Measurements from ENCODE around the gene TMEM79. TPM values are rescaled to one million over a fixed set of nuclear protein-coding genes. Genes with fewer than 3 reads are reported as not detected.

The TMEM79 gene
- total RNA-seq, 2 experiments from 2014 or later = 6.2 to 6.8 TPM

GRCh38 chr1:156337888-156338179, 53.7 kb downstream of the TMEM79 start:
- CTCF ChIA-PET (ENCODE audit: unreplicated experiment) = no interaction called here
- POLR2A ChIA-PET = interaction anchor here (0.9 to 1.0 kb wide), 2 partner anchors 187 to 255 kb away, joined by 3 read pairs; no protein-coding TSS in a partner anchor
- no peak for DNase-seq (ENCODE audit: low spot score)

GRCh38 chr1:156338180-156338976, 54.3 kb downstream of the TMEM79 start, which contains the start of the genes CCT3 and TSACC:
TSS of gene CCT3 (minus strand) at chr1:156338292. CDS start at chr1:156338184, 108 bp downstream.
TSS of gene TSACC (plus strand) at chr1:156338526. CDS start at chr1:156339758, 1,232 bp downstream.
- BruUV-seq (replicated peaks) = no TSS peak
- ChIA-PET CTCF (ENCODE audit: unreplicated experiment) (interaction anchor here (0.7 kb wide), 1 partner anchor 106 kb away, joined by 3 read pairs; no protein-coding TSS in a partner anchor), POLR2A (interaction anchor here (0.7 to 1.0 kb wide), 3 partner anchors 188 to 836 kb away, joined by 3 read pairs; no protein-coding TSS in a partner anchor)
- Histone ChIP-seq H3K4me3 (ENCODE audit: low read depth, low read length, poor library complexity, severe bottlenecking) (peak within 1 kb of the TSS; percentile 98), H3K36me3 (ENCODE audit: insufficient read depth, low read length) (peaks cover 45% of the 10 kb centered on the region), H3K27ac (ENCODE audit: low read depth, low read length, poor library complexity, severe bottlenecking) (peak within 1 kb of the TSS; percentile 83), H3K4me2 (ENCODE audit: low read length) (peak within 1 kb of the TSS; percentile 92), H2AFZ (ENCODE audit: low read length) (peak within 1 kb of the TSS; percentile 62), H4K20me1 (ENCODE audit: insufficient read depth, low read length) (peaks cover 23% of the 10 kb centered on the region), H3K9me3 (ENCODE audit: low read length) (no peaks in the 10 kb centered on the region), H3K79me2 (ENCODE audit: insufficient read depth, low read depth, low read length) (peaks cover 48% of the 10 kb centered on the region), H3K9me2 (ENCODE audit: insufficient read depth, low read length) (no peaks in the 10 kb centered on the region), H3K4me1 (ENCODE audit: insufficient read depth, low read length, poor library complexity, severe bottlenecking) (peaks cover 26% of the 10 kb centered on the region)
- DNase-seq (ENCODE audit: low spot score) = peak; percentile 99
- intact Hi-C loops (cut with micrococcal nuclease; ENCODE audit: unreplicated experiment) = loop anchor here (5.0 kb wide), 2 partner anchors 154 to 186 kb away; partner anchors contain the start of gene SEMA4A
- TF ChIP-seq EZH2phosphoT487 (IDR thresholded peaks at IDR 0.05; ENCODE audit: borderline replicate concordance, low read depth, low read length) (no peak), CTCF (conservative IDR thresholded peaks at IDR 0.05; ENCODE audit: low read length) (no peak)

More at GRCh38 chr1:156337888-156338179, 53.7 kb downstream of the TMEM79 start:
- Histone ChIP-seq H3K9me3 (ENCODE audit: low read length) (no peaks in the 10 kb centered on the region), H3K4me3 (ENCODE audit: low read depth, low read length, poor library complexity, severe bottlenecking) (peak overlapping the region; percentile 98), H3K4me1 (ENCODE audit: insufficient read depth, low read length, poor library complexity, severe bottlenecking) (peaks cover 26% of the 10 kb centered on the region), H3K9me2 (ENCODE audit: insufficient read depth, low read length) (no peaks in the 10 kb centered on the region), H3K27ac (ENCODE audit: low read depth, low read length, poor library complexity, severe bottlenecking) (peak overlapping the region; percentile 83), H3K36me3 (ENCODE audit: insufficient read depth, low read length) (peaks cover 50% of the 10 kb centered on the region), H3K4me2 (ENCODE audit: low read length) (peak overlapping the region; percentile 92), H4K20me1 (ENCODE audit: insufficient read depth, low read length) (peaks cover 23% of the 10 kb centered on the region), H3K79me2 (ENCODE audit: insufficient read depth, low read depth, low read length) (peaks cover 51% of the 10 kb centered on the region), H2AFZ (ENCODE audit: low read length) (peak overlapping the region; percentile 48; the same call in 1 of the 2 replicates)
- no peak for TF ChIP-seq EZH2phosphoT487 (IDR thresholded peaks at IDR 0.05; ENCODE audit: borderline replicate concordance, low read depth, low read length)
- TF ChIP-seq CTCF (conservative IDR thresholded peaks at IDR 0.05; ENCODE audit: low read length) = no peak
- intact Hi-C loops (cut with micrococcal nuclease; ENCODE audit: unreplicated experiment) = loop anchor here (1.0 to 5.0 kb wide), 3 partner anchors 56 to 186 kb away; partner anchors contain the start of genes SEMA4A and SMG5
- no TSS peak for BruUV-seq (replicated peaks)

Other genes with a start within 250 kb of the TMEM79 start
- 20.8 and 33.2 TPM in 2 replicates for gene UBQLN4, start 230.5 kb upstream of the TMEM79 start, total RNA-seq (2014; rRNA removed; shearing (Covaris generic))
- 37.1 and 40.3 TPM in 2 replicates for gene UBQLN4, start 230.5 kb upstream of the TMEM79 start, total RNA-seq (2022)
- 71.3 and 103 TPM in 2 replicates for gene LAMTOR2, start 229.5 kb upstream of the TMEM79 start, total RNA-seq (2014; rRNA removed; shearing (Covaris generic))
- gene LAMTOR2, start 229.5 kb upstream of the TMEM79 start, total RNA-seq (2022) = 52.1 and 55.2 TPM in 2 replicates
- gene RAB25, start 223.2 kb upstream of the TMEM79 start, total RNA-seq (2014; rRNA removed; shearing (Covaris generic)) = not detected in 2 replicates
- 0.48 TPM in 1 of 2 replicates, not detected in the other for gene RAB25, start 223.2 kb upstream of the TMEM79 start, total RNA-seq (2022)
- 4.5 and 5.3 TPM in 2 replicates for gene MEX3A, start 201.9 kb upstream of the TMEM79 start, total RNA-seq (2014; rRNA removed; shearing (Covaris generic))
- gene MEX3A, start 201.9 kb upstream of the TMEM79 start, total RNA-seq (2022) = 5.3 and 5.5 TPM in 2 replicates
- gene LMNA, start 169.6 kb upstream of the TMEM79 start, total RNA-seq (2014; rRNA removed; shearing (Covaris generic)) = 12.9 and 14.3 TPM in 2 replicates
- gene LMNA, start 169.6 kb upstream of the TMEM79 start, total RNA-seq (2022) = 5.0 and 6.5 TPM in 2 replicates
- gene SEMA4A, start 130.7 kb upstream of the TMEM79 start, total RNA-seq (2014; rRNA removed; shearing (Covaris generic)) = 77.8 and 81.2 TPM in 2 replicates
- 196 and 205 TPM in 2 replicates for gene SEMA4A, start 130.7 kb upstream of the TMEM79 start, total RNA-seq (2022)
- 8.5 and 11.0 TPM in 2 replicates for gene SLC25A44, start 90.2 kb upstream of the TMEM79 start, total RNA-seq (2014; rRNA removed; shearing (Covaris generic))
- 22.5 and 26.1 TPM in 2 replicates for gene SLC25A44, start 90.2 kb upstream of the TMEM79 start, total RNA-seq (2022)
- 82.5 and 88.3 TPM in 2 replicates for gene PMF1, start 71.3 kb upstream of the TMEM79 start, total RNA-seq (2014; rRNA removed; shearing (Covaris generic))
- 67.5 and 75.5 TPM in 2 replicates for gene PMF1, start 71.3 kb upstream of the TMEM79 start, total RNA-seq (2022)
- 4.2 and 6.0 TPM in 2 replicates for gene BGLAP, start 42.1 kb upstream of the TMEM79 start, total RNA-seq (2014; rRNA removed; shearing (Covaris generic))
- gene BGLAP, start 42.1 kb upstream of the TMEM79 start, total RNA-seq (2022) = 3.7 and 4.7 TPM in 2 replicates
- 4.2 and 5.0 TPM in 2 replicates for gene PAQR6, start 36.3 kb upstream of the TMEM79 start, total RNA-seq (2014; rRNA removed; shearing (Covaris generic))
- gene PAQR6, start 36.3 kb upstream of the TMEM79 start, total RNA-seq (2022) = 15.7 and 16.4 TPM in 2 replicates
- gene SMG5, start 1.5 kb upstream of the TMEM79 start, total RNA-seq (2014; rRNA removed; shearing (Covaris generic)) = 87.0 and 87.9 TPM in 2 replicates
- gene SMG5, start 1.5 kb upstream of the TMEM79 start, total RNA-seq (2022) = 88.9 and 99.0 TPM in 2 replicates
- 0.60 TPM in 1 of 2 replicates, not detected in the other for gene GLMP, start 11.4 kb downstream of the TMEM79 start, total RNA-seq (2014; rRNA removed; shearing (Covaris generic))
- 4.9 and 8.0 TPM in 2 replicates for gene GLMP, start 11.4 kb downstream of the TMEM79 start, total RNA-seq (2022)
- 0.63 and 1.2 TPM in 2 replicates for gene VHLL, start 15.0 kb downstream of the TMEM79 start, total RNA-seq (2014; rRNA removed; shearing (Covaris generic))
- gene VHLL, start 15.0 kb downstream of the TMEM79 start, total RNA-seq (2022) = 0.59 TPM in 1 of 2 replicates, not detected in the other
- gene CCT3, start 54.0 kb downstream of the TMEM79 start, total RNA-seq (2014; rRNA removed; shearing (Covaris generic)) = 385 and 407 TPM in 2 replicates
- 321 and 387 TPM in 2 replicates for gene CCT3, start 54.0 kb downstream of the TMEM79 start, total RNA-seq (2022)
- 2.3 TPM in 1 of 2 replicates, not detected in the other for gene TSACC, start 54.2 kb downstream of the TMEM79 start, total RNA-seq (2014; rRNA removed; shearing (Covaris generic))
- gene TSACC, start 54.2 kb downstream of the TMEM79 start, total RNA-seq (2022) = 1.9 and 2.0 TPM in 2 replicates
- gene RHBG, start 84.9 kb downstream of the TMEM79 start, total RNA-seq (2014; rRNA removed; shearing (Covaris generic)) = not detected in 2 replicates
- gene RHBG, start 84.9 kb downstream of the TMEM79 start, total RNA-seq (2022) = not detected in 2 replicates
- 23.4 and 42.7 TPM in 2 replicates for gene MEF2D, start 216.4 kb downstream of the TMEM79 start, total RNA-seq (2014; rRNA removed; shearing (Covaris generic))
- gene MEF2D, start 216.4 kb downstream of the TMEM79 start, total RNA-seq (2022) = 92.3 and 101 TPM in 2 replicates